PFSK-1 (cell line): ENCODE measurements around the gene DGKH.

Experiments
- FOXP2 ChIP-seq: optimal IDR thresholded peaks from 2 replicates; pipeline ENCODE3; 2011; ENCODE audit warnings: borderline replicate concordance, control low read depth, inconsistent platforms; ENCODE audit not compliant: insufficient read depth; ENCODE audit errors: extremely low read length, extremely low read depth
- POLR2AphosphoS5 ChIP-seq: IDR thresholded peaks from 2 replicates; pipeline ENCODE4 v1.6.1; 2012; ENCODE audit warnings: low read depth, mild to moderate bottlenecking, control low read depth, low read length, moderate library complexity
- SIN3A ChIP-seq: IDR thresholded peaks from 2 replicates; pipeline ENCODE4 v1.6.1; 2012; ENCODE audit warnings: mild to moderate bottlenecking, low read length, moderate library complexity, borderline replicate concordance; ENCODE audit not compliant: insufficient read depth
- TAF1 ChIP-seq: IDR thresholded peaks from 2 replicates; pipeline ENCODE4 v1.6.1; 2012; ENCODE audit warnings: low read length, control low read depth, borderline replicate concordance; ENCODE audit not compliant: insufficient read depth
- TF ChIP-seq, protein P1 (sequence below), 2 experiments: IDR thresholded peaks; 2 replicates each; pipeline versions ENCODE4 v1.6.1 to v1.8.0; 2011 to 2012; ENCODE audit warnings: low read depth in 2 of 2, low read length in 2 of 2, control low read depth in 1 of 2, inconsistent platforms in 1 of 2, mild to moderate bottlenecking in 1 of 2, moderate library complexity in 1 of 2; ENCODE audit not compliant: insufficient read depth in 1 of 2

DGKH gene

DNA sequence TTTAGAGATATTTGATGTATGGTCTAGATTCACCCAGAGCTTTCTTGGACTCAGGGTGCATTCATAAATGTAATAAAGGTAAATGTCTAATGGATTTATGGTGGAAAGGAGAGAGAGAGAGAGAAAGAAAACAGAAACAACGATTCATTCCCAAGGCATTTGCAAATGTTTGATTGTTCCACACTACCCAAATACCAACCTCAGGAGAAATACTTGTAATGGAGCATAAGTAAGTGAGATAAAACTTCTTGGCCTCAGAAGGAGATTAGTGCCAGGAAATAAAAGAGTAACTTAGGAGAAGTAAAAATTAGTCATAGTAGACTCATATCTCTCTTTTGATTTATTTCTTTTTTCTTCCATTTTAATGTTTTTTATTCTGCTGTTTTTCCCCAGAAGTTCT, 40.6 kb upstream of the DGKH start:
- TF ChIP-seq, protein P1, sequence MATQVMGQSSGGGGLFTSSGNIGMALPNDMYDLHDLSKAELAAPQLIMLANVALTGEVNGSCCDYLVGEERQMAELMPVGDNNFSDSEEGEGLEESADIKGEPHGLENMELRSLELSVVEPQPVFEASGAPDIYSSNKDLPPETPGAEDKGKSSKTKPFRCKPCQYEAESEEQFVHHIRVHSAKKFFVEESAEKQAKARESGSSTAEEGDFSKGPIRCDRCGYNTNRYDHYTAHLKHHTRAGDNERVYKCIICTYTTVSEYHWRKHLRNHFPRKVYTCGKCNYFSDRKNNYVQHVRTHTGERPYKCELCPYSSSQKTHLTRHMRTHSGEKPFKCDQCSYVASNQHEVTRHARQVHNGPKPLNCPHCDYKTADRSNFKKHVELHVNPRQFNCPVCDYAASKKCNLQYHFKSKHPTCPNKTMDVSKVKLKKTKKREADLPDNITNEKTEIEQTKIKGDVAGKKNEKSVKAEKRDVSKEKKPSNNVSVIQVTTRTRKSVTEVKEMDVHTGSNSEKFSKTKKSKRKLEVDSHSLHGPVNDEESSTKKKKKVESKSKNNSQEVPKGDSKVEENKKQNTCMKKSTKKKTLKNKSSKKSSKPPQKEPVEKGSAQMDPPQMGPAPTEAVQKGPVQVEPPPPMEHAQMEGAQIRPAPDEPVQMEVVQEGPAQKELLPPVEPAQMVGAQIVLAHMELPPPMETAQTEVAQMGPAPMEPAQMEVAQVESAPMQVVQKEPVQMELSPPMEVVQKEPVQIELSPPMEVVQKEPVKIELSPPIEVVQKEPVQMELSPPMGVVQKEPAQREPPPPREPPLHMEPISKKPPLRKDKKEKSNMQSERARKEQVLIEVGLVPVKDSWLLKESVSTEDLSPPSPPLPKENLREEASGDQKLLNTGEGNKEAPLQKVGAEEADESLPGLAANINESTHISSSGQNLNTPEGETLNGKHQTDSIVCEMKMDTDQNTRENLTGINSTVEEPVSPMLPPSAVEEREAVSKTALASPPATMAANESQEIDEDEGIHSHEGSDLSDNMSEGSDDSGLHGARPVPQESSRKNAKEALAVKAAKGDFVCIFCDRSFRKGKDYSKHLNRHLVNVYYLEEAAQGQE (IDR thresholded peaks at IDR 0.05; ENCODE audit: insufficient read depth in 1 of 2, low read depth in 2 of 2, low read length in 2 of 2): no peak
- TF ChIP-seq FOXP2: no peak
- TF ChIP-seq POLR2AphosphoS5: no peak
- TF ChIP-seq TAF1: no peak
- TF ChIP-seq SIN3A: no peak

DNA sequence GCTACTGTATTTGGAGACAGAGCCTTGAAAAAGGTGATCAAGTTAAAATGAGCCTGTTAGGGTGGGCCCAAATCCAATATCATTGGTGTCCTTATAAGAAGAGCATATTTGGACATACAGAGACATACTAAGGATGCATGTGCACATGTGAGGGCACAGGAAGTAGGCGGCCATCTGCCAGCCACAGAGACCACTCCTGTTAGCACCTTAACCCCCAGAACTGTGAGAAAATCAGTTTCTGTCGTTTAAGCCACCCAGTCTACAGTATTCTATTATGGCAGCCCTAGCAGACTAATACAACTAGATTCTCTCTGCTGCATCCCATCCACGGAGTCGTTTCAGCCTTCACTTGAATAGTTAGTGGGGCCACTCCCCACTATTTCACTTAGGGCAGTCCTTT, 39.4 kb upstream of the DGKH start:
- TF ChIP-seq SIN3A (no peak), FOXP2 (no peak), TAF1 (no peak), POLR2AphosphoS5 (no peak)
- TF ChIP-seq, protein P1 (IDR thresholded peaks at IDR 0.05; ENCODE audit: insufficient read depth in 1 of 2, low read depth in 2 of 2, low read length in 2 of 2): no peak

DNA sequence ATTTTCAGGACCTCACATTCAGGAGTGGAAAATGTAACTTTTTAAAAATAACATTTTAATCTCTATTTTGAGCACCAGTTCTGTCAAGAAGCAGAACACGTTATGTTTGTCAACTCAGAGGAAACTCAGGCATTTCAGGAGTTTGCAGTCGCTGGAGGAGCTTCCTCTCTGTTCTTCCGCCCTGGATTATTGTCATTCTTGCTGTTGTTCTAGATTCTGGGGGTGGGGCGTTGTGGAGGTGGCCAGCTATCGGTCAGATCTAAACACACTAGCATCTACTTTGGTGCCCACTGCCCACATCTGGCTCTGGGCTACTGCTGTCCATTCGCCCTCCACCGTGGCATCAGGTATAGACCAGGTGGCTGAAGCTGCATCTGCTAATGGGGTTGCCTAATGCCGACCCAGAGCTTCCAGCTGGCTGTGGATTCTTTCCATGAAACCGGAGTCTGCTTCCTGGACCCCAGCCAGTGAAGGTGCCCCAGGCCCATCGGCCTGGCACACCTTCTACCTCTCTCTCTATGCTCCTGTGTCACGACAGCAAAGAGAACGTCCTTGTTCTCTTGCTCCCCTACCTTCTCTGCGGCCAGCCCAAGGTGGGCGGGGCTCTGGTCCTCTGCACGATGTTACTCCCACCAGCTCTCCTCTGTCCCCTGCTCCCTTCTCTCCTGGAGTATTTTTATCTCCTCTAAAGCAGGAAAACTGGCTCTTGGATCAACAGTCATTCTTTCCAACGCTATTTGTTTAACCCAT, 36.7 kb upstream of the DGKH start:
- TF ChIP-seq TAF1: no peak

DNA sequence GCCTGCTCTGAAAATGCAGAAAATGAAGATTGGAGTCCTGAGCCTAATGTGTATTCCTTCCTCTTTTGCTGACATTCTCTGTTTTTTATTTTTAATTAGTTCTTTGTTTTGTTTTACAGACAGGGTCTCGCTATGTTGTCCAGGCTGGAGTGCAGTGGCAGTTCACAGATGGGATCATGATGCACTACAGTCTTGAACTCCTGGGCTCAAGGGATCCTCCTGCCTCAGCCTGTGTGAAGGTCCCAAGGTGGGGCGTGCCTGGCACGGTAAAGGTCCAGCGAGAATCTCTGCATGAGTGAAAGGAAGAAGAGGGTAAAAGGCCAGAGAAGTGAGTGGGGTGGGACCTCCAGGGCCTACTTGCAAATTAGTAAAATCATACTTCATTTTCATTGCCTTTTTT, 34.3 kb upstream of the DGKH start:
- no peak for TF ChIP-seq TAF1
- no peak for TF ChIP-seq SIN3A
- TF ChIP-seq POLR2AphosphoS5: no peak
- TF ChIP-seq, protein P1 (IDR thresholded peaks at IDR 0.05; ENCODE audit: insufficient read depth in 1 of 2, low read depth in 2 of 2, low read length in 2 of 2): no peak
- no peak for TF ChIP-seq FOXP2

DNA sequence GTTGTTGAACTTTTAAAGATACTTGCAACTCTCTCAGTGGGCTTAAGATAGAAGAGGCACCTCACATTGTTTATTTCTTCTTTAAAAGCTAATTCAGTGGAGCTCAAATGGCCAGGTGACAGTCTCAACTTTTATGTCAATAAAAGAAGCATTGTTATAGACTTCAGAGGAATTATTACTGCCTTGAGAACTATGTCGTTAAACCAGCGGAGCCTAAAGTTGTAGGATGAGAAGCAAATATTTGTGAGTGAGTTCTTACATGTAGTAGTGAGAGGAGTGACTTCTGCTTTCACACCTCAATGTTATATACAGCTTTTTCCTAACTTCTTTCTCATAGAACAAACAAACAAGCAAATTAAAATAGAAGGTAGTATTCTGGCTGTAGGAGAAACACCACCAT, 31.2 kb upstream of the DGKH start:
- TF ChIP-seq TAF1: no peak
- TF ChIP-seq SIN3A: no peak
- TF ChIP-seq, protein P1 (IDR thresholded peaks at IDR 0.05; ENCODE audit: insufficient read depth in 1 of 2, low read depth in 2 of 2, low read length in 2 of 2): no peak
- no peak for TF ChIP-seq POLR2AphosphoS5
